Endothelial cell of umbilical vein (primary cell): ENCODE measurements around the gene GPR146. TPM values are rescaled to one million over a fixed set of nuclear protein-coding genes. Genes with fewer than 3 reads are reported as not detected.

ENCODE experiments used
- BruUV-seq: library from RNA; stranded (reverse); fragments of 400-500 nt; replicated peaks from 2 replicates; lab custom pipeline; 2021; lab: Mats Ljungman, UMichigan
- CTCF ChIA-PET: fragments of 300-600, 350-600 bp; sonication (Branson Sonifier 250); formaldehyde crosslinking; loops from one replicate; lab custom pipeline; 2021; ENCODE audit warnings: antibody characterized with exemption, inconsistent platforms; lab: Charles Lee
- POLR2A ChIA-PET: fragments of 300-600, 350-600 bp; sonication (Branson Sonifier 250); formaldehyde crosslinking; loops from one replicate; lab custom pipeline; 2021; ENCODE audit warnings: antibody characterized with exemption, inconsistent platforms; lab: Charles Lee
- DNase-seq: peaks from one replicate; pipeline ENCODE4 v3.0.0-alpha.2; 2011; ENCODE audit warnings: low read depth, low spot score
- FAIRE-seq: peaks from 2 replicates; lab custom pipeline; 2011; peaks lifted over from hg19 to GRCh38; lab: Jason Lieb, UNC
- H2AFZ ChIP-seq: 2 replicates; pipeline ENCODE4 v1.6.0; 2012; ENCODE audit warnings: low read depth, low read length, control low read depth, inconsistent platforms
- H3K27ac ChIP-seq: 2 replicates; pipeline ENCODE4 v1.5.1; 2011; ENCODE audit warnings: low read depth, mild to moderate bottlenecking, control low read depth, low read length, moderate library complexity; ENCODE audit not compliant: insufficient read depth
- H3K27me3 ChIP-seq, 2 experiments: 2 replicates each; pipeline versions ENCODE4 v1.6.0 to v1.6.1; 2011; ENCODE audit warnings: low read length in 2 of 2, mixed read lengths in 1 of 2; ENCODE audit not compliant: control insufficient read depth in 2 of 2, insufficient read depth in 2 of 2
- H3K36me3 ChIP-seq, 2 experiments: 2 replicates in 1 of 2; 3 replicates in 1 of 2; pipeline ENCODE4 v1.5.1; 2011; ENCODE audit warnings: low read length in 2 of 2, mild to moderate bottlenecking in 1 of 2, moderate library complexity in 1 of 2; ENCODE audit not compliant: control insufficient read depth in 2 of 2, insufficient read depth in 2 of 2; ENCODE audit errors: extremely low read depth in 1 of 2
- H3K4me1 ChIP-seq: 3 replicates; pipeline ENCODE4 v1.5.1; 2011; ENCODE audit warnings: mild to moderate bottlenecking, low read length; ENCODE audit not compliant: control insufficient read depth, insufficient read depth; ENCODE audit errors: extremely low read depth
- H3K4me2 ChIP-seq: 2 replicates; pipeline ENCODE4 v1.6.1; 2011; ENCODE audit warnings: low read length, control low read depth, mixed read lengths; ENCODE audit not compliant: insufficient read depth
- H3K4me3 ChIP-seq, 3 experiments: fragments of 200-600 bp in 1 of 3; sonication (generic), shearing (Covaris generic) in 1 of 3; replicated peaks in 1 of 3; 2 replicates each; pipeline ENCODE4 v1.5.1; 2011 to 2016; ENCODE audit warnings: control low read depth in 3 of 3, low read length in 3 of 3, mild to moderate bottlenecking in 2 of 3, inconsistent platforms in 1 of 3, low read depth in 1 of 3, moderate library complexity in 1 of 3; ENCODE audit not compliant: insufficient read depth in 1 of 3
- H3K79me2 ChIP-seq: 2 replicates; pipeline ENCODE4 v1.6.0; 2012; ENCODE audit warnings: low read length, inconsistent platforms; ENCODE audit not compliant: control insufficient read depth, insufficient read depth
- H3K9ac ChIP-seq: replicated peaks from 2 replicates; pipeline ENCODE3; 2011; ENCODE audit warnings: low read length, control low read depth; ENCODE audit not compliant: insufficient read depth; ENCODE audit errors: extremely low read depth
- H3K9me1 ChIP-seq: replicated peaks from 3 replicates; pipeline ENCODE4 v1.6.0; 2011; ENCODE audit warnings: mild to moderate bottlenecking, low read length; ENCODE audit not compliant: control insufficient read depth, insufficient read depth; ENCODE audit errors: extremely low read depth
- H3K9me3 ChIP-seq: replicated peaks from 2 replicates; pipeline ENCODE4 v1.5.1; 2012; ENCODE audit warnings: low read length, inconsistent platforms; ENCODE audit not compliant: control insufficient read depth, insufficient read depth
- H4K20me1 ChIP-seq: replicated peaks from 2 replicates; pipeline ENCODE3; 2011; ENCODE audit warnings: mild to moderate bottlenecking, low read length; ENCODE audit not compliant: control insufficient read depth, insufficient read depth; ENCODE audit errors: extremely low read depth
- CTCF ChIP-seq, 2 donors: IDR thresholded peaks; 1 replicate in 1 of 2; 2 replicates in 1 of 2; pipeline ENCODE4 v1.5.1; 2011; ENCODE audit warnings: low read length in 2 of 2, mild to moderate bottlenecking in 2 of 2, moderate library complexity in 2 of 2, control low read depth in 1 of 2, inconsistent platforms in 1 of 2, low read depth in 1 of 2; ENCODE audit not compliant: insufficient read depth in 1 of 2; ENCODE audit errors: extremely low read depth in 1 of 2
- EZH2 ChIP-seq: IDR thresholded peaks from 2 replicates; pipeline ENCODE4 v1.6.1; 2012; ENCODE audit warnings: borderline replicate concordance, low read depth, mild to moderate bottlenecking, moderate library complexity, low read length, inconsistent platforms; ENCODE audit not compliant: severe bottlenecking
- FOS ChIP-seq: IDR thresholded peaks from 2 replicates; pipeline ENCODE4 v1.6.1; 2011; ENCODE audit warnings: mild to moderate bottlenecking, low read length, moderate library complexity, borderline replicate concordance; ENCODE audit not compliant: insufficient read depth
- GATA2 ChIP-seq: IDR thresholded peaks from 2 replicates; pipeline ENCODE4 v1.7.0; 2011; ENCODE audit warnings: low read depth, mild to moderate bottlenecking, moderate library complexity, mixed read lengths, low read length; ENCODE audit not compliant: insufficient read length, insufficient read depth
- JUN ChIP-seq: IDR thresholded peaks from 2 replicates; pipeline ENCODE4 v1.6.1; 2011; ENCODE audit warnings: borderline replicate concordance, low read depth; ENCODE audit not compliant: insufficient read length, insufficient read depth
- MYC ChIP-seq: IDR thresholded peaks from one replicate; pipeline ENCODE4 v1.6.1; 2011; ENCODE audit warnings: mild to moderate bottlenecking, low read depth, low read length
- POLR2A ChIP-seq: IDR thresholded peaks from 2 replicates; pipeline ENCODE4 v1.6.1; 2012; ENCODE audit warnings: low read depth, mild to moderate bottlenecking, control low read depth, low read length
- POLR2AphosphoS5 ChIP-seq: IDR thresholded peaks from 2 replicates; pipeline ENCODE4 v1.6.1; 2012; ENCODE audit warnings: low read depth, mild to moderate bottlenecking, control low read depth, low read length, moderate library complexity; ENCODE audit not compliant: insufficient read depth
- dilution Hi-C: fragments of 300-500 bp; cut with MboI; formaldehyde crosslinking; loops from one replicate; pipeline ENCODE4 v1.15.0; 2019; ENCODE audit warnings: low sequenced_read_pairs; ENCODE audit not compliant: extremely low pct_ligation_motif_present
- intact Hi-C: fragments of 100-400 bp; cut with micrococcal nuclease; formaldehyde crosslinking; loops from one replicate; pipeline ENCODE4 v1.10.0; 2022
- polyA plus RNA-seq, 4 experiments: library from polyadenylated mRNA; depleted of rRNA in 3 of 4; stranded (reverse) in 3 of 4; unstranded in 1 of 4; fragments of >200 nt; gene quantifications; 2 replicates each; pipeline versions ENCODE4 v1.2.1 to v1.2.3, GENCODE V29; 2011 to 2012; ENCODE audit warnings: missing spikeins in 1 of 4
- total RNA-seq: library from RNA; stranded (reverse); gene quantifications from 2 replicates; pipeline ENCODE4 v1.2.3, GENCODE V29; 2021
- TF ChIP-seq, protein P1 (sequence below): IDR thresholded peaks from 2 replicates; pipeline ENCODE4 v1.6.1; 2011; ENCODE audit not compliant: insufficient read depth, insufficient read length

GPR146 gene
- total and polyA plus RNA-seq, 2 donors (not counting 3 experiments of a cell fraction or from before 2014, with no cell fraction given), result 18.5 to 44.8 TPM

- H4K20me1 ChIP-seq, result no peaks in the 10 kb centered on the region
- POLR2A ChIA-PET, result interaction anchor here (0.6 kb wide), 1 partner anchor 125 kb away, joined by 3 read pairs; no protein-coding TSS in a partner anchor
- H3K36me3 ChIP-seq, result no peaks in the 10 kb centered on the region
- no peak for FAIRE-seq
- no peak for DNase-seq
- H3K27ac ChIP-seq, result no peak overlapping the region
- no peak overlapping the region for H3K4me3 ChIP-seq
- peaks cover 1% of the 10 kb centered on the region for H3K79me2 ChIP-seq
- no peaks in the 10 kb centered on the region for H3K9me1 ChIP-seq
- intact Hi-C loops (no loop called here), dilution Hi-C loops (no loop called here)
- no peak overlapping the region for H3K4me2 ChIP-seq
- BruUV-seq, result no TSS peak
- CTCF ChIA-PET, result interaction anchor here (1.2 to 3.6 kb wide), 5 partner anchors 11 to 77 kb away, joined by 3 to 24 read pairs (median 10); partner anchors contain the start of gene GPER1
- H3K9ac ChIP-seq, result no peak overlapping the region
- H3K4me1 ChIP-seq, result peaks cover 16% of the 10 kb centered on the region
- no peaks in the 10 kb centered on the region for H3K27me3 ChIP-seq
- H3K9me3 ChIP-seq, result no peaks in the 10 kb centered on the region
- H2AFZ ChIP-seq, result no peak overlapping the region
- TF ChIP-seq MYC (no peak), FOS (no peak), CTCF (IDR thresholded peaks at IDR 0.05; ENCODE audit: extremely low read depth in 1 of 2, insufficient read depth in 1 of 2, low read depth in 1 of 2, low read length in 2 of 2) (no peak)
These were observed 55.3 kb downstream of the GPR146 start for GRCh38 chr7:1099637-1100036.

- Histone ChIP-seq H3K4me3 (no peak overlapping the region), H2AFZ (peak overlapping the region; percentile 43), H3K27ac (peak overlapping the region; percentile 23), H3K4me1 (peaks cover 19% of the 10 kb centered on the region), H3K4me2 (no peak overlapping the region), H3K9me1 (no peaks in the 10 kb centered on the region), H3K36me3 (no peaks in the 10 kb centered on the region), H3K79me2 (peaks cover 1% of the 10 kb centered on the region), H3K9ac (no peak overlapping the region), H4K20me1 (no peaks in the 10 kb centered on the region), H3K9me3 (no peaks in the 10 kb centered on the region), H3K27me3 (no peaks in the 10 kb centered on the region)
- CTCF ChIA-PET, result interaction anchor here (1.2 to 3.6 kb wide), 6 partner anchors 12 to 77 kb away, joined by 3 to 24 read pairs (median 8); partner anchors contain the start of gene GPER1
- DNase-seq (peak; percentile 31), FAIRE-seq (peak; percentile 64)
- intact Hi-C loops, result no loop called here
- no TSS peak for BruUV-seq
- POLR2A ChIA-PET, result interaction anchor here (0.6 kb wide), 1 partner anchor 125 kb away, joined by 3 read pairs; no protein-coding TSS in a partner anchor
- TF ChIP-seq, protein P1, sequence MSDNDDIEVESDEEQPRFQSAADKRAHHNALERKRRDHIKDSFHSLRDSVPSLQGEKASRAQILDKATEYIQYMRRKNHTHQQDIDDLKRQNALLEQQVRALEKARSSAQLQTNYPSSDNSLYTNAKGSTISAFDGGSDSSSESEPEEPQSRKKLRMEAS, result no peak
- TF ChIP-seq GATA2, result no peak
- TF ChIP-seq FOS, result no peak
- TF ChIP-seq POLR2A, result no peak
- TF ChIP-seq JUN, result no peak
- no peak for TF ChIP-seq EZH2
- TF ChIP-seq MYC, result no peak
- TF ChIP-seq POLR2AphosphoS5, result no peak
- dilution Hi-C loops, result no loop called here
These were observed 56.0 kb downstream of the GPR146 start for GRCh38 chr7:1100386-1100785.
